GM21723 (cell line): ENCODE data around the gene PKP4.
"Not testable (repeated sequence)": the region's sequence is repeated elsewhere in the genome, so short reads cannot be mapped to it uniquely, and the experiment has no call there.

Source experiments
- ATAC-seq: cut with Tn5 transposase; IDR thresholded peaks from one replicate; pipeline ENCODE4 v1.9.1; 2021; ENCODE audit warnings: mild to moderate bottlenecking, moderate library complexity; ENCODE audit not compliant: unreplicated experiment

Gene PKP4

DNA sequence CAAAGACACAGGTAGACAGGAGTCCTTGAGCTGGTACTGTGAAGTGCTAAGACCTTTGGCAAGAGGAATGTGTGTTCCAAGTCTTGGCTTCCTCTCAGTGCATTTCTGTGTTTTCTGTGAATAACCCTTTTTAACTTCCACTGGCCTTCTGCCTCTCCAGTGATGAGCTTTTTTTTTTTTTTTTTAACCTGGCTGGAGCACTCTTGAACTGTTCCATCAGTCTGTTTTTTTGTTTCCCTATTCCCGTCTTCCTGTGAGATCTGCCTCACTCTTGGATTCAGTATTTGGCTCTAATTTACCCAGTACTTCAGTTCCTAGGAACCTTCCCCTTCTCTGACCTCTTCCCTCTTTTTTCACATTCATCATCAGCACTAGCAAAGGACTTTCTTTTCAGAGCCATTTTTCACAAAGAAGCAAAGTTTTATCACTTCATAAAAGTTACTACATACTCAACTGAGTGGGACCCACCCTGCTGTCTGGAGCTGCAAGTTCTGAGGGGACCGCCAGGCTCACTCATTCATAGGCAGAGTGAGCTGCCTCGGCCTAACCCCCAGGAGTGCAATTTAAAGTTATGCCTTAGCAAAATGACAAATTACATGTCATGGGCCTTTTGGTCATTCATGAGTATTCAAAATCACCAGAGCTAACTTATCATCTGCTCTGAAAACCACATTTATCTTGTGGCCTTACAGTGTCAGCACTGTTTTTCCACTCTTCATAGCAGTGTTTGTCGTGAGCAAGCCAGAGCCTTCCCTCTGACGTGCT, 211.4 kb downstream of the PKP4 start:
- ATAC-seq, result no peak

DNA sequence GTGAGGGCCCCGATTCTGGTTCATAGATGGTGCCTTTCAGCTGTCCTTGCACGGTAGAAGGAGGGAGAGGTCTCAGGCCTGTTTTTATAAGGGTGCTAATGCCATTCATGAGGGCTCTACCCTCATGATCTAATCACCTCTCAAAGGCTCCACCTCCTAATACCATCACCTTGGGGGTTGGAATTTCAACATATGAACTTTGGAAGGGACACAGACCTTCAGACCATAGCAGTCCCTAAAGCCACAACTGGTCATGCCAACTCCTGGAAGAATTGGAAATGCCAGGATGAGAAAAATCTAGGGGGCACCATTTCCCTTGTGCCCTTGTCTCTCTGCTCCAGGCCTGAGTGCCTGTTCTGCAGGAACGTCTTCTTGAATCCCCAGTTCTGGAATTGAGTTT, 213.5 kb downstream of the PKP4 start:
- no peak for ATAC-seq

DNA sequence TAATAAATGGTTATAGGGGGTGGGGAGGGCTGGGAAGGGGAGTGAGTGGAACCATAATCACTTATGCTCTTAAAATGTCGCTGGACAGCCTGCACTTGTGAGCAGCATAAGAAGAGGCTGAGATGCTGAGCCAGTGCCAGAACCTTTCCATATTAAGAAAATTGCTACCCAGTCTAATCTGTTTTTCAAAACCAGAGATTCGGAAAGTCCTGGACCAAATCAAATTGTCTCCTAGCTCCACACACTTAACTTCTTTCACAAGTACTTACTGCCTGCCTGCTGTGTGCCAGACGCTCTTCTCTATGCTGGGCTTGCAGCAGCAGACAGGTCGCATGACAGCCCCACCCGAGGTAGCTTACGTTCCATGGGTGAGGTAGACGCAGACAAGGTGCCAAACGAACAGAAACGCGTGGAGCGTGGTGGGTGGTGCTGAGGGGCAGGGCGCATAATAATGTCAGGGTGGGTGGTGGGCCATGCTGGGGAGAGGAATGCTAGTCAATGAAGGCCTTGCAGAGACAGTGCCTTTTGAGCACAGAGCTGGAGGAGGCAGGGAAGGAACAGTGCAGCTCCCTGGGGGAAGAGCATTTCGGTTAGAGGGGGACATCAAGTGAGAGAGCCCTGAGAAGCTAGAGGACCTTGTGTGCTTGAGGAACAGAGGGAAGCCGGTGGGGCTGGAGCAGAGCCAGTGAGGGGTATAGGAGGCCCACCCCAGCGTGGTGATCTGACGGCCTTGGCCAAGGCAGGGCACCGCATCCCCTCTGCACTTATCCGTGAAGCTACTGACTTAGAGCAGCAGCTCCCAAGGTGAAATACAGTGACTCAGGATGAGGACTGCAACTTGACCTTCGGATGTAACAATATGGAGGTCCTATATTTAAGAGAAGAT, 214.9 kb downstream of the PKP4 start:
- ATAC-seq, result no peak

DNA sequence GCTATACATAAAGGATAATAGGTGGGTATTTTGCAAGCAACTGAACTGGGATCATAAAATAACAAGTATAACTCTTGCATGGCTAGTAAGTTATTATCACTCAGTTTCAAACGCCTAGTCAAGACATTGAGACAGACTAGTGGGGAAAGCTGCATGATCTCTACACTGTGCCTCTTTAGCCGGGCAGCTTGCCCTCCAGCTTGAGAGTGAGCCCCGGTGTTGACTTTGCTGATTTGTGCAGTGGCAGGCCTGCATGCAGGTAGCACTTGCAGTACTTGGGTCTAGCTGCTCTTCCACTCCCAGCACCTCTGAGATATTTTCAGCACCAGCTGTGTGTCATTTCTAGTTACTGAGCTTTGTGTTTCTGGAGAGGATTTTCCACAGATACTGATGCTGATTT, 219.5 kb downstream of the PKP4 start:
- ATAC-seq, result no peak

DNA sequence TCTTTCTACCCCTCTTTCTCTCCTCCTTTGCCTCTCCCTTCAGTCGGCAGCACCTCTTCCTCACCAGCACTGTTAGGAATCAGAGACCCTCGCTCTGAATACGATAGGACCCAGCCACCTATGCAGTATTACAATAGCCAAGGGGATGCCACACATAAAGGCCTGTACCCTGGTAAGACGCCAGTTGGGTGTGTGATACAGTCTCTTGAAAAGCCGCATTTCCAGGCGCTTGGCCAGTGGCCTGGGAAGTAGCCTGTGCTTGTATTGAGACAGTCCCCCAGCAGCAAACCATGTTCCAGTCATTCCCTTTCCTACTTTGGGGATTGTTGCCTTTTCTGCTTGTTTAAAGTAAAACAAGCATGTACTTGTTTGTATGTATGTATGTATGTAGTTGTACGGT, 219.9 kb downstream of the PKP4 start:
- no peak for ATAC-seq

DNA sequence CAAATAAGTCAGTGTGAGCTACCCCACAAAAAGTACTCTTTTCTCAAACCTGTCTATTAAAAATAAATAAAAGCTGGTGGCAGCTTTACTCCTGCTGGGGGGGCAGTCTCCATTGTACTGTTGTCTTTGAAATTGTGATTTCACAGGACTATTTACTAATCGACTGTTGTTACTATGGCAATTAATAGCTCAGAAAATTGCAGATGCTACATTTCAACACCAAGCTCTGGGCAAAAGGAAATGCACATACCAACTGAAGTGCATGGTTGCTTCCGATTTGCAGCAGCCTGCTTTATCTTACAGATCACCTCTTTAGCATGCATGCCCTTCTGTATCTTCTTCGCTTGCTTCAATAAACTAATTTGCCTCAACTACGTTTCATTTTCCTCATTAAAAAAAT, 220.8 kb downstream of the PKP4 start:
- ATAC-seq, result no peak

DNA sequence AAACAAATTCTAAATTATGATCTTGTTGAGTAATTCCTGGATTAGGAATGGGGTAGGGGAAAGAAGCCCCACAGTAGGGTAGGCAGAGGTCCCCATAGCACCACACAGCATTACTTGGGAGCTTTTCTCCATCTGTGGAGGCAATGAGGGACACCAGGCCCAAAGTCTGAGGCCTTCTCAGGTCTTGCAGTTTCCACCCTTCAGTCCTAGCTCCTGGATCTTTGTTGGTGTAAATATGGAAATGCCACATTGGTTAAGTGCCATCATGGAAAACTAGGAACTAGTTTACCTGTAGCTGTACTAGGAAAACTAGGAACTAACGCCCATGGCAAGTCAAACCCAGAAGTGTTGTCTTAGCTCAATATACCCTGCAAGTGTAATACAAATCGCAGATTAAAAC, 225.1 kb downstream of the PKP4 start:
- no peak for ATAC-seq

GRCh38 chr2:158685646-158686045, 228.9 kb downstream of the PKP4 start:
- no peak for ATAC-seq

- no peak for ATAC-seq
Observed at GRCh38 chr2:158686210-158686691, 229.5 kb downstream of the PKP4 start.

DNA sequence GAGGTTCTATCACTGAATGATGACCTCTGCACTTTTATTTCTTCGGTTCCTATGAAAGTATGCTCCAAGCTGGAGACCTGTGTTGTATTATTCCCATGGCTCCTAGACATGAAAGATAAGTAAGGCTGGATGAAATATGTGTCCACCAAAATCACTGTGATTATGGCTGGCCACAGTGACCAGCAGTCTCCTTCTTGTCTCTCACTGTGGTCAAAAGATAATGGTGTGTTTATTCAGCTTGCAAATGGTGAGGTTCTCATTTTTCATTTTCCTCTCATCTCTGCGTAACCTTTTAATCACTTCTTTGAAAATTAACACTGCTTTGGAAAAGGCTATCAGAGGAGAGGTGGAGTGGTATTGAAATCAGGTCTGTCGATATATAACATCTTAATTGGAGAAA, 230.6 kb downstream of the PKP4 start:
- no peak for ATAC-seq

GRCh38 chr2:158688721-158689120, 232.0 kb downstream of the PKP4 start:
- no peak for ATAC-seq

DNA sequence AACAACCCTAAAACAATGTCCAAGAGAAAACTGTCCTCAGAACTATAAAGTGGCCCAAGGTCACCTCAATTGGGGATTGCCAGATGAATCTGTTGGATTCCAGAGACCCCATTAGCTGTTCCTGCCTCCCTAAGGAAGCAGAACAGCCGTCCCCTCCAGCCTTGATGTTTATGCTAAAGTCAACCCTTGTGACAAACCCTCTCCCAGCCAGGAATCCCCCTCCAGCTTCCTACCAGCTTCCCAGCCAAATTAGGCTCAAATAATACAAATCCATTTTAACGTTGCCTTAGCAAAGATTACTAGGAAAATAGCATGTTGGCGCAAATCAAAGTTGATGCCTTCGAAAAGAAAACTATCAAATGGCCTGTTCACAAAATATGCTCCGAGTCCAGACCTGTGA, 232.6 kb downstream of the PKP4 start:
- no peak for ATAC-seq

- ATAC-seq, result no peak
Observed at GRCh38 chr2:158690823-158691222, 234.1 kb downstream of the PKP4 start.

DNA sequence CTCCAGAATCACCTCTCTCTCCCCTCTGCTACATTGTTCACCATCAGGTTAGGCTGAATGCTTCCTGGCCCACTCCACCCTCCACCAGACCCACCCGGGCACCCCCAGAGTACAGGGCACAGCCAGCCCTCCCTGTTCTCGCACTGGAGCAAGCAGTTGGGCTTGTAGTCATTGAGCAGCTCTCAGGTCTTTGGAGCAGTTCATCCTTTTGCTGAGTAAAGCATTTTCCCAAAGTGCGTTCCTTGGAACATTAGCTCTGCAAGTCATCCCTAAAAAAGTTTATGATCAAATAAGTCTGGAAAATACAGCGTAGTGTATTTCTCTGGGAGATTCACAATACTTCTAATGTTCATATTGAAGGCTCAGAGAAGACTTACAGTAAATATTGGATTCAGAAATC, 234.9 kb downstream of the PKP4 start:
- no peak for ATAC-seq

- no peak for ATAC-seq
Observed at GRCh38 chr2:158692372-158693103, 235.8 kb downstream of the PKP4 start.

GRCh38 chr2:158693476-158693875, 236.7 kb downstream of the PKP4 start:
- no peak for ATAC-seq

DNA sequence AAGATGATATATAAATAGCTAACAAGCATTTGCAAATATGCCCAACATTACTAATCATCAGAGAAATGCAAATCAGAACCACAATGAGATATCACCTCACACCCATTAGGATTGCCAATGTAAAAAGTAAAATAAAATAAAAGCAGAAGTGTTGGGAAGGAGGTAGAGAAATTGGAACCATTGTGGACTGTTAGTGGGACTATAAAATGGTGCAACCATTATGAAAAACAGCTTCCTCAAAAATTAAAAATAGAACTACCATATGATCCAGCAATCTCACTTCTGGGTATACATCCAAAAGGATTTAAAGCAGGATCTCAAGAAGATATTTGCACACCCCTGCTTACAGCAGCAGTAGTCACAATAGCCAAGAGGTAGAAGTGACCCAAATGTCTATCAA, 238.6 kb downstream of the PKP4 start:
- ATAC-seq, result no peak

GRCh38 chr2:158695744-158696143, 239.0 kb downstream of the PKP4 start:
- ATAC-seq, result not testable (repeated sequence)

- no peak for ATAC-seq
Observed at GRCh38 chr2:158699323-158699722, 242.6 kb downstream of the PKP4 start.

- ATAC-seq, result no peak
Observed at GRCh38 chr2:158701101-158701500, 244.3 kb downstream of the PKP4 start.

DNA sequence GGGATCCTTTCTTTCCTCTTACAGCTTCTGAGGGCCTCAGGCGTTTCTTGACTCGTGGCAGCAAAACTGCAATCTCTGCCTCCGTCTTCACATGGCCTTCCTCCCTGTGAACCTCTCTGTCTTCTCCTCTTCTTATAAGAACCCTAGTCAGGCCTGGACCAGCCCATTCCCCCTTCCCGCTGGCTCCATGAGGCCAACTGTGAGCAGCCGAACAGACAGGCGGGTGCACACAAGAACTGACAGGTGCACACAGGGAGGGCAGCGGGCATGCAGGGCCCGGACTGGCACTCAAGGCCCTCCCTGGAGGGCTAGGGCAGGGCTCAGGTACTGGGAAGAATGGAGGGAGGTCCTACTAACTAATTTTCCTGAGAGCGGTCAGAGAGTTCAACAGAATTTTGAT, 246.0 kb downstream of the PKP4 start:
- no peak for ATAC-seq
